Activated CD4-positive, alpha-beta T cell treated with anti-CD3 and anti-CD28 coated beads for 36 hours (primary cell): ENCODE results near the gene AHRR. TPM values are rescaled to one million over a fixed set of nuclear protein-coding genes. Genes with fewer than 3 reads are reported as not detected.
"Not testable (repeated sequence)": the region's sequence is repeated elsewhere in the genome, so short reads cannot be mapped to it uniquely, and the experiment has no call there.

Experiments used
- ATAC-seq: fragments of 200-7000 bp; cut with Tn5 transposase; one replicate; pipeline ENCODE4 v1.10.0; 2021; ENCODE audit warnings: mild to moderate bottlenecking, moderate library complexity
- CTCF ChIA-PET: fragments of 350-600 bp; sonication (Branson Sonifier 250); formaldehyde crosslinking; loops from one replicate; lab custom pipeline; 2021; ENCODE audit warnings: antibody characterized with exemption; lab: Charles Lee
- POLR2A ChIA-PET: fragments of 350-600 bp; sonication (Branson Sonifier 250); formaldehyde crosslinking; loops from one replicate; lab custom pipeline; 2021; ENCODE audit warnings: antibody characterized with exemption, inconsistent platforms; lab: Charles Lee
- DNase-seq: peaks from one replicate; pipeline ENCODE4 v3.0.0-alpha.2; 2020
- H3K27ac Mint-ChIP-seq: one replicate; pipeline ENCODE4 v1.8.0; 2021; ENCODE audit warnings: mixed read lengths
- H3K27me3 Mint-ChIP-seq: one replicate; pipeline ENCODE4 v1.8.0; 2021; ENCODE audit warnings: mixed read lengths
- H3K36me3 Mint-ChIP-seq: one replicate; pipeline ENCODE4 v1.8.0; 2021; ENCODE audit warnings: low read depth, mixed read lengths
- H3K4me1 Mint-ChIP-seq: one replicate; pipeline ENCODE4 v1.8.0; 2021; ENCODE audit warnings: mixed read lengths
- H3K4me3 Mint-ChIP-seq: one replicate; pipeline ENCODE4 v1.8.0; 2021; ENCODE audit warnings: mild to moderate bottlenecking, moderate library complexity, mixed read lengths
- H3K9me3 Mint-ChIP-seq: one replicate; pipeline ENCODE4 v1.8.0; 2021; ENCODE audit warnings: low read depth, mixed read lengths
- intact Hi-C, 2 experiments: fragments of 100-400 bp; cut with DNase I in 1 of 2; cut with micrococcal nuclease in 1 of 2; formaldehyde crosslinking; loops; one replicate each; pipeline versions ENCODE4 v1.14.2 to v1.15.1; 2022 to 2024; cut with DNase I, micrococcal nuclease
- total RNA-seq, 2 experiments: library from RNA; stranded (reverse); gene quantifications; one replicate each; pipeline ENCODE4 v1.2.3, GENCODE V29; 2021

Gene AHRR
- total RNA-seq, 2 experiments from 2014 or later: 15.1 to 20.5 TPM

DNA sequence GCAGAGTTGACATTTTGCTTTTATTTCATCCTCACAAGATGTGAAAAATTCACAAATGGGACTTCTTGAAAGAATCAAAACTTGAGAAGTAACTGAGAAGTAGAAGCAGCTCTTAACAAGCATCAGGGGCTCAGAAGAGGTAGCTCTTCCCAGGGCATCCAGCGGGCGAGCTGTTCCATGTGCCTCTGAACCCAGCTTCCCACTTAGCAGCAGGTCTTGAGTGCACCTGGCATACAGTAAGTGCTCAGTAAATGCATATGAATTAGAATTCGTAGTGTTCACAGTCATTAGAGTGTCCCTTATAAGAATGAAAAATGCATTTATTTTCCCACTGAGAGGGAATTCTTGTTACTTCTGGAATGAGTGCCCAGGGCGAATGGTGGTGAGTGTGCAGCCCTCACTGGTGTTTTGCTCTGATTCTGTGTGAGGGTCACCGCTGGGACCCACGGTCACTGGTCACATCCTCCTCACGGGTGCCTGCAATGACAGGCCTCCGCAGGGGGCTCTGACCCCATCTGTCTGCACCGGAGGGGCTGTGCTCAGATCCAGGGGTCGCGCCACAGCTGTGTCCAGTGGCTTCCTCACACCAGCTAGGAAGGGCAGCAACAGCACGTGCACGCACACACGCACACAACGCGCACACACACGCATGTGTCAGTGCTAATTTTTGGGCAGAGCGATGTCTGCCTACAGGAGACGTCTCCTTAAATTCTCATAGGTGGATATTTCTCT is 148.4 kb downstream of the AHRR start:
- DNase-seq (peak; percentile 4), ATAC-seq (no peak)
- Mint-ChIP-seq H3K27ac (peak overlapping the region; percentile 17), H3K4me3 (peak overlapping the region; percentile 16), H3K36me3 (peaks cover 36% of the 10 kb centered on the region), H3K9me3 (no peaks in the 10 kb centered on the region), H3K27me3 (no peaks in the 10 kb centered on the region), H3K4me1 (peaks cover 23% of the 10 kb centered on the region)
- intact Hi-C loops: loop anchor here (5.0 to 10.0 kb wide), 3 partner anchors 142 to 1052 kb away; partner anchors contain the start of genes CEP72 (in 1 of the 2), CLPTM1L (in 1 of the 2) and LPCAT1 (in 1 of the 2)
- CTCF ChIA-PET: no interaction called here
- POLR2A ChIA-PET: interaction anchor here (0.6 kb wide), 1 partner anchor 143 kb away, joined by 3 read pairs; no protein-coding TSS in a partner anchor

DNA sequence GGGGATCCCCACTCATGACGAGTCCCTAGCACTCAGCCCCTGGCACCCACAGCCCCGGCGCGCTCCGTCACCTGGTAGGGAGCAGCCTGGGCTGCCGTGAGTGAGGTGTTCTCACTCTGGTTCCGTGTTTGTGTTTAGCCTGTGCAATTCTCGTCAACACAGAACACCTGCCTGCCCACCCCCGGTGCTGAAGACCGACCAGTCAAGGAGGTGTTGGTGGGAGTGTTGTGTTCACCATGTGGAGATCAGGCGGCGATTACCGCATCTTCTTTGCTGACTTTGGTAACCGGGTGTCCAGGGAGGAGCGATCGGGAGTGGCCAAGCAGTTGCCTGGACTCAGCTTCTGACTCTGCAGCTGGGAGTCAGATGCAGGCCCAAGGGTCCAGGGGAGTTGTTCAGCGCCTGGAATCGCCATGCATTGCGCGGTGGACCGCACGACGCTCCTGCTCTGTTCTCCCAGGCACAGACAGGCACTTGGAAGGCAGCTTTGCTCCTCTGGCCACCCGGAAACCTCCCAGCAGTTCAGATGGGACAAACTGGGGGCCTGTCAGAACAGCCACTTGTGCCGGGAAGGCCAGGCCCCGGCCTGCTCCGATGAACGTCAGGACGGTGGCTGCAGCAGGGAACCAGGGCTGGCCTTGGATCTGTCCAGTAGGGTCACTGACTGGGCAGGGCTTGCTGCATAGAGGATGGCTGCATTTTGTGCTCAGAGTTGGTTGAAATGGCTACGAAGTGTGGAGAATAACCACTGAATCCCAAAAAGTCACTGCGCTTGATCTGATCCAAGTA is 149.6 kb downstream of the AHRR start:
- H3K27me3 Mint-ChIP-seq: no peaks in the 10 kb centered on the region
- peak overlapping the region; percentile 93 for H3K27ac Mint-ChIP-seq

DNA sequence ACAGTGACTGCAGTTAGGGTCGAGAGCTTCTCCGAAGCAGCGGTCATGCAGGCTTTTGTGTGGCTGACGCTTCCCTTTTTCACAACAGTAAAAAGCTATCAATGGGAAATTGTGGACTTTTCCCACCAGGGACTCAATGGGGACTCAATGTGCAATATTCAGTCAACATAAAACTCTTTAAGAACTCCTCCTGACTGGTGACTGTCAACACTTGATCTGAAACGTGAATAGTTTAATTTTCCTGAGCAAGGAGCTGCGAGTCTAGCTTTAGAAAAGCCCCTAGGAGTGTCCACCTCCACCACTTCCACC is 150.2 kb downstream of the AHRR start:
- POLR2A ChIA-PET: interaction anchor here (0.6 to 1.6 kb wide), 3 partner anchors 11 to 58 kb away, joined by 3 to 10 read pairs (median 3); no protein-coding TSS in a partner anchor
- ATAC-seq: no peak
- Mint-ChIP-seq H3K9me3 (no peaks in the 10 kb centered on the region), H3K27me3 (no peaks in the 10 kb centered on the region), H3K36me3 (peaks cover 27% of the 10 kb centered on the region), H3K4me1 (peaks cover 25% of the 10 kb centered on the region), H3K27ac (peak overlapping the region; percentile 93), H3K4me3 (peak overlapping the region; percentile 88)
- intact Hi-C loops: loop anchor here (1.0 to 10.0 kb wide), 8 partner anchors 7 to 1327 kb away; partner anchors contain the start of genes BRD9 (in 1 of the 2), CCDC127 (in 1 of the 2), CEP72 (in 1 of the 2) and CLPTM1L (in 1 of the 2)
- DNase-seq: no peak
- CTCF ChIA-PET: interaction anchor here (0.7 to 1.7 kb wide), 5 partner anchors 11 to 134 kb away, joined by 3 to 10 read pairs (median 3); no protein-coding TSS in a partner anchor

More for the DNA sequence above, 149.6 kb downstream of the AHRR start:
- H3K36me3 Mint-ChIP-seq: peaks cover 30% of the 10 kb centered on the region
- peaks cover 25% of the 10 kb centered on the region for H3K4me1 Mint-ChIP-seq
- ChIA-PET POLR2A (interaction anchor here (1.6 kb wide), 1 partner anchor 25 kb away, joined by 10 read pairs; no protein-coding TSS in a partner anchor), CTCF (interaction anchor here (0.8 to 1.7 kb wide), 3 partner anchors 20 to 25 kb away, joined by 3 to 10 read pairs (median 6); no protein-coding TSS in a partner anchor)
- DNase-seq (peak; percentile 13), ATAC-seq (no peak)
- intact Hi-C loops: loop anchor here (5.0 to 10.0 kb wide), 3 partner anchors 141 to 1051 kb away; partner anchors contain the start of genes CEP72 (in 1 of the 2), CLPTM1L (in 1 of the 2) and LPCAT1 (in 1 of the 2)
- no peaks in the 10 kb centered on the region for H3K9me3 Mint-ChIP-seq
- peak overlapping the region; percentile 88 for H3K4me3 Mint-ChIP-seq

DNA sequence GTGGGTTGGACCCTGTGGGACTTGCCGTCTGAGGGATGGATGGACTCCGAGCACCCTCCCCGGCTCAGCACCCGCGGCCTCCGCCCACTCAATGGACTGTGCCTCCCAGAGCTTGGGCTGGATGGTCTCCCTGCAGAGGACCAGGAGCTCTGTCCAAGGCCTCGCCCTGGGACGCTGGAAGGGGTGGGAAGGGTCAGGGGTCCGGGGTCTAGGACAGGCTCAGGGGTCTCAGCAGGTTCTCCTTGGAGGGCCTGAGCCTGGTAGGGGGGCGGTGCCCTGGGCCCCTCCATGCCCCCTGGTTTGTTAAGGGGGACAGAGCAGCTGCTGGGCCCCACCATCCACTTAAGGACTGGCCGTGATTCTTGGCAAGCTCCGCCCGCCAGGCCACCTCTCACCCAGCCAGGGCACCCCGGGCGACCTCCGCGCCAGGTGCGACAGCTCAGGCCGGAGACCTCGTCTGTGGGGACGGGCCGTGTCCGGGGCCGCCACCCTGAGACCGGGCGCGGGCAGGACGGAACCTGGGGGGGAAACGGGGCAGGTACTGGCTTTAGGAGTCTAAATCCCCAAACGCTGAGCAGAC is 150.7 kb downstream of the AHRR start:
- DNase-seq: peak; percentile 46

DNA sequence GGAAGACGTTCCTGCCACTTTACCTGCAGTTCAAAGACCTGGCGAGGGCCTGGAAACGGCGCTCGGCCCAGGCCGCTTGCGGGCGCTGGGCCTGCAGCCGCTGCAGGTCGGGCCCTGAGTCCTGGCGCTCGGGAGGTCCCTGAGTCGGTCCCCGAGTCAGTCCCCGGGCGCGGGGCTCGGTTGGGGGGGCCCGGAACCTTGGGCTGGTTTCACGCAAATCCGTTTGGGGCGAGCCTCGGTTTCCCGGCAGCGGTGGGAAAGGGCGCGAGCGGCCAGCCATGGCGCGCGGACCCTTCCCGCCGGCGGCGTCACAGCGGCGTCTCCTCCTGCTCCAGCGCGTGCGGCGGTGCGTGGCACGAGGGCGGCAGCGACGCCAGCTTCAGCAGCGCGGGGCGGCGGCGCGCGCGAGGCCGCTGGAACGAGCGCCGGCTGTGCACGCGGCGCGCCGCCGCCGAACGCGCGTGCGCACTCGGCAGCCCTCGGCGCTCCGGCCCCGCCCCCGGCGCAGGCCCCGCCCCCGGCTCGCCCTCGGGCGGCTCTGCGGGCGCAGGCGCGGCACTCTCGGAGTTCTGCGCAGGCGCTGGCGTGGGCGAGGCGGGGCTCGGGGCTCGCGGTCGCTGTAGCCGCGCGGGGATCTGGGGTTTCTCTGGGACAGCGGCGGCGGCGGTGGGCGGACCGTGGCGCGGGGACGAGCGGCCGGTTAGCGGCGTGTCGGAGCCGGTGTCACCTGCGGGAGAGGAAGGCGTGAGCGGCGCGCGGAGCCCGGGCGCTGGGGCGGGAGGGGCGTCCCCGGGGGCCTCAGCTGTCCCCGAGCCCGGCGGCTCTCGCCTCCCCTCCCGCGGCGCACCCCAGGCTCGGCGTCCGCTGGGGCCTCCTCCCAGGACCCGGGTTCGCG is 151.4 kb downstream of the AHRR start:
- intact Hi-C loops: loop anchor here (1.0 to 10.0 kb wide), 14 partner anchors 9 to 1326 kb away; partner anchors contain the start of genes CEP72 (in 2 of the 2), BRD9 (in 1 of the 2), CCDC127 (in 1 of the 2) and CLPTM1L (in 1 of the 2)
- peak overlapping the region; percentile 88 for H3K4me3 Mint-ChIP-seq
- peaks cover 27% of the 10 kb centered on the region for H3K36me3 Mint-ChIP-seq
- H3K27ac Mint-ChIP-seq: peak overlapping the region; percentile 93
- ATAC-seq (peak; percentile 80), DNase-seq (peak; percentile 93)
- peaks cover 25% of the 10 kb centered on the region for H3K4me1 Mint-ChIP-seq
- H3K27me3 Mint-ChIP-seq: peaks cover 4% of the 10 kb centered on the region
- ChIA-PET POLR2A (interaction anchor here (0.6 to 1.6 kb wide), 3 partner anchors 11 to 26 kb away, joined by 3 to 10 read pairs (median 3); no protein-coding TSS in a partner anchor), CTCF (interaction anchor here (0.6 to 1.7 kb wide), 9 partner anchors 13 to 823 kb away, joined by 3 to 10 read pairs (median 4); no protein-coding TSS in a partner anchor)
- no peaks in the 10 kb centered on the region for H3K9me3 Mint-ChIP-seq

More for the DNA sequence above, 150.7 kb downstream of the AHRR start:
- H3K9me3 Mint-ChIP-seq: no peaks in the 10 kb centered on the region
- peak overlapping the region; percentile 93 for H3K27ac Mint-ChIP-seq
- peaks cover 27% of the 10 kb centered on the region for H3K36me3 Mint-ChIP-seq
- H3K27me3 Mint-ChIP-seq: no peaks in the 10 kb centered on the region
- ChIA-PET POLR2A (interaction anchor here (0.6 to 1.6 kb wide), 3 partner anchors 12 to 58 kb away, joined by 3 to 10 read pairs (median 3); no protein-coding TSS in a partner anchor), CTCF (interaction anchor here (0.6 to 1.7 kb wide), 6 partner anchors 12 to 824 kb away, joined by 3 to 10 read pairs (median 4); no protein-coding TSS in a partner anchor)
- intact Hi-C loops: loop anchor here (1.0 to 10.0 kb wide), 8 partner anchors 8 to 1327 kb away; partner anchors contain the start of genes BRD9 (in 1 of the 2), CCDC127 (in 1 of the 2), CEP72 (in 1 of the 2) and CLPTM1L (in 1 of the 2)
- peaks cover 25% of the 10 kb centered on the region for H3K4me1 Mint-ChIP-seq
- H3K4me3 Mint-ChIP-seq: peak overlapping the region; percentile 88
- peak; percentile 12 for ATAC-seq

DNA sequence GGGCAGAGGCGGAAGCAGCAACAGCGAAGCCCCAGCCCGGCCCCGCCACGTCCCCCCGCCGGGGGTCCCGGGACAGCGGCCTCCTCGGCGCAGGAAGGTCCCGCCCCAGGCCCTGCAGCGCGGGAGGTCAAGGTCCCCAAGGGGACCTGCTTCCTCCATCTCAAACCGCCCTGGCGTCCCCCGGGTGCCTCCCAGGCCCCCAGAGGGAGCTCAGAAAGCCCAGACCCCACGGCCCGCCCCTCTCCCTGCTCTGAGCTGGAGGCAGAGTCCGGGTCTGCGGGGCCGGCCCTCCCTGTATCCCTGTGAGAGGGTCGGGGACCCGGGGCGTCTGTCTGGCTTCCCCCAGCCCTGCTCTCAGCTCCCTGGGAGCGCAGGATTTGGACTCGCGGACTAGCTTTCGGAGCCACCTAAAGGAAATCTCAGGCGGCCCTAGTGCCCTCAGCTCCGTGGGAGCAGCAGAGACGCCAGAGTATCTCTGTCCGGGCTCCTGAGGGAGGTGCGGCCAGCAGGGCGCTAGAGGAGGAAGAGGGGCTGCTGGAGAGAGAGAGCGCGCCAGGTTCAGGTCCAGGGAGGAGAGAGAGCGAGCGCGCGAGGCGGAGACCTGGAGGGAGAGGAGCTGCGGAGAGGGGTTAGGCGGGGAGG is 152.2 kb downstream of the AHRR start:
- POLR2A ChIA-PET: interaction anchor here (0.6 kb wide), 1 partner anchor 10 kb away, joined by 3 read pairs; no protein-coding TSS in a partner anchor
- DNase-seq (peak; percentile 51), ATAC-seq (peak; percentile 4)
- CTCF ChIA-PET: interaction anchor here (0.6 to 1.5 kb wide), 4 partner anchors 20 to 157 kb away, joined by 3 to 6 read pairs (median 4); no protein-coding TSS in a partner anchor
- peaks cover 4% of the 10 kb centered on the region for H3K27me3 Mint-ChIP-seq
- intact Hi-C loops: loop anchor here (1.0 to 10.0 kb wide), 13 partner anchors 14 to 1325 kb away; partner anchors contain the start of genes CEP72 (in 2 of the 2), BRD9 (in 1 of the 2), CCDC127 (in 1 of the 2) and CLPTM1L (in 1 of the 2)
- peaks cover 25% of the 10 kb centered on the region for H3K4me1 Mint-ChIP-seq
- peak overlapping the region; percentile 87 for H3K4me3 Mint-ChIP-seq
- H3K27ac Mint-ChIP-seq: peak overlapping the region; percentile 37
- no peaks in the 10 kb centered on the region for H3K9me3 Mint-ChIP-seq
- H3K36me3 Mint-ChIP-seq: peaks cover 24% of the 10 kb centered on the region

DNA sequence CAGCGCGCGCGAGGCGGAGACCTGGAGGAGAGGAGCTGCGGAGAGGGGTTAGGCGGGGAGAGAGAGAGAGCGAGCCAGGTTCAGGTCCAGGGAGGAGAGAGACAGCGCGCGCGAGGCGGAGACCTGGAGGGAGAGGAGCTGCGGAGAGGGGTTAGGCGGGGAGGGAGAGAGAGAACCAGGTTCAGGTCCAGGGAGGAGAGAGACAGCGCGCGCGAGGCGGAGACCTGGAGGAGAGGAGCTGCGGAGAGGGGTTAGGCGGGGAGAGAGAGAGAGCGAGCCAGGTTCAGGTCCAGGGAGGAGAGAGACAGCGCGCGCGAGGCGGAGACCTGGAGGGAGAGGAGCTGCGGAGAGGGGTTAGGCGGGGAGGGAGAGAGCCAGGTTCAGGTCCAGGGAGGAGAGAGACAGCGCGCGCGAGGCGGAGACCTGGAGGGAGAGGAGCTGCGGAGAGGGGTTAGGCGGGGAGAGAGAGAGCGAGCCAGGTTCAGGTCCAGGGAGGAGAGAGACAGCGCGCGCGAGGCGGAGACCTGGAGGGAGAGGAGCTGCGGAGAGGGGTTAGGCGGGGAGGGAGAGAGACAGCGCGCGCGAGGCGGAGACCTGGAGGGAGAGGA is 152.8 kb downstream of the AHRR start:
- ATAC-seq: not testable (repeated sequence)
- intact Hi-C loops: loop anchor here (5.0 to 10.0 kb wide), 3 partner anchors 138 to 1048 kb away; partner anchors contain the start of genes CEP72 (in 1 of the 2), CLPTM1L (in 1 of the 2) and LPCAT1 (in 1 of the 2)

DNA sequence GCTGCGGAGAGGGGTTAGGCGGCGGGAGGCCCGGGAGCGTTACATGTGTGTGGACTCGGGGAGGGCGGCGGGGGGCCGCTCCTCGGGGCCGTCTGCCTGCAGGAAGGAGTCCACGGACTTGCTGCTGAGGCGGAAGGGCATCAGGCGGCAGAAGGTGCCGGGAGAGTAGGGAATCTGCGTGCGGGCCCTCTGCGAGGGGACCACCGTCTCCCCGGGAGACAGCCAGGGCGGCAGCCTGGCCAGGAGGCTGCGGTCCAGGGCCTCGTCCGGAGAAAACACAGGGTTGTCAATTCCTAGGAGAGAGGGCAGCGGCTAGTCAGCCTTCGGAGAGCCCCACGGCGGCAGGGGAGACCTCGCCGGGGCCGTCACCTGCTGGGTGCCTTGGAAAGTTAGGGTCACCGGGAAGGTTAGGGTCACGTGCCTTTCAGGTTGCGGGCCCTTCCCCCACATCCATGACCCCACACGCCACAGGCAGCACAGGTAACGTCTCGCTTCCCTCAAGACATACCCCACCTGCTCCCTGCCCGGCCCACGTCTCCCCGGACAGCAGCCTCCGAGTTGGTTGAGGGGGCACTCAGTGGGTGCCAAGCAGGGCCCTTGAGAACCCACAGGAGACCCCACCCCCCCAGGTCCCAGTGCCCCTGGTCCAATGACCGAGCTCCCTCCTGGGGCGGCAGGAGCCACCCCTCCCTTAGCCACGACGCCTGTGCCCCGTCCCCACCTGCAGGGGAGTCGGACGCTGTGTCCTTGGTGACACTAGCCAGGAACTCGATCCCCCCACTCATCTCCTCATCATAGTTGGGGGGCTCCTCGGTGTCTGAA is 153.5 kb downstream of the AHRR start:
- Mint-ChIP-seq H3K9me3 (no peaks in the 10 kb centered on the region), H3K27me3 (peaks cover 4% of the 10 kb centered on the region), H3K4me1 (peaks cover 22% of the 10 kb centered on the region), H3K4me3 (peak overlapping the region; percentile 68), H3K36me3 (peaks cover 14% of the 10 kb centered on the region), H3K27ac (no peak overlapping the region)
- ChIA-PET CTCF (interaction anchor here (0.7 kb wide), 1 partner anchor 28 kb away, joined by 3 read pairs; no protein-coding TSS in a partner anchor), POLR2A (no interaction called here)
- intact Hi-C loops: loop anchor here (5.0 to 10.0 kb wide), 3 partner anchors 137 to 1047 kb away; partner anchors contain the start of genes CEP72 (in 1 of the 2), CLPTM1L (in 1 of the 2) and LPCAT1 (in 1 of the 2)
- DNase-seq: peak; percentile 43
- no peak for ATAC-seq

More for the DNA sequence above, 152.8 kb downstream of the AHRR start:
- Mint-ChIP-seq H3K4me1 (peaks cover 23% of the 10 kb centered on the region), H3K4me3 (peak overlapping the region; percentile 87), H3K36me3 (peaks cover 21% of the 10 kb centered on the region)
- H3K27ac Mint-ChIP-seq, H3K9me3 Mint-ChIP-seq, POLR2A ChIA-PET, H3K27me3 Mint-ChIP-seq: not testable (repeated sequence)
- DNase-seq: peak; percentile 35
- CTCF ChIA-PET: interaction anchor here (1.3 to 1.5 kb wide), 2 partner anchors 21 to 157 kb away, joined by 4 to 6 read pairs; no protein-coding TSS in a partner anchor
